ENCODE measurements around the gene TBX18.

The TBX18 gene

GRCh38 chr6:84791233-84791632, 26.8 kb upstream of the TBX18 start:
- H3K9me3 ChIP-seq (ENCODE audit: control insufficient read depth in 2 of 2, low read length in 2 of 2): no peaks in the 10 kb centered on the region
- no peak overlapping the region for H3K27ac ChIP-seq (ENCODE audit: low read depth in 2 of 2, low read length in 2 of 2)
- no peak overlapping the region for H3K4me3 ChIP-seq (ENCODE audit: low read length in 2 of 2)
- H3K9ac ChIP-seq (ENCODE audit: low read depth in 1 of 2, low read length in 2 of 2): no peak overlapping the region
- H3K4me1 ChIP-seq (ENCODE audit: control insufficient read depth in 2 of 2, insufficient read depth in 2 of 2, low read length in 2 of 2): no peaks in the 10 kb centered on the region
- H3K36me3 ChIP-seq (ENCODE audit: control insufficient read depth in 2 of 2, insufficient read depth in 2 of 2, low read length in 2 of 2): no peaks in the 10 kb centered on the region
- no peaks in the 10 kb centered on the region for H3K27me3 ChIP-seq (ENCODE audit: control insufficient read depth in 2 of 2, insufficient read depth in 2 of 2, low read length in 2 of 2)

GRCh38 chr6:84789170-84789569, 24.8 kb upstream of the TBX18 start:
- H3K27me3 ChIP-seq (ENCODE audit: control insufficient read depth in 2 of 2, insufficient read depth in 2 of 2, low read length in 2 of 2): no peaks in the 10 kb centered on the region
- H3K9ac ChIP-seq (ENCODE audit: low read depth in 1 of 2, low read length in 2 of 2): no peak overlapping the region
- H3K27ac ChIP-seq (ENCODE audit: low read depth in 2 of 2, low read length in 2 of 2): no peak overlapping the region

GRCh38 chr6:84788689-84789088, 24.3 kb upstream of the TBX18 start:
- no peaks in the 10 kb centered on the region for H3K4me1 ChIP-seq (ENCODE audit: control insufficient read depth in 2 of 2, insufficient read depth in 2 of 2, low read length in 2 of 2)
- H3K4me3 ChIP-seq (ENCODE audit: low read length in 2 of 2): no peak overlapping the region
- no peak overlapping the region for H3K27ac ChIP-seq (ENCODE audit: low read depth in 2 of 2, low read length in 2 of 2)
- H3K27me3 ChIP-seq (ENCODE audit: control insufficient read depth in 2 of 2, insufficient read depth in 2 of 2, low read length in 2 of 2): no peaks in the 10 kb centered on the region
- H3K9me3 ChIP-seq (ENCODE audit: control insufficient read depth in 2 of 2, low read length in 2 of 2): no peaks in the 10 kb centered on the region
- H3K9ac ChIP-seq (ENCODE audit: low read depth in 1 of 2, low read length in 2 of 2): no peak overlapping the region
- H3K36me3 ChIP-seq (ENCODE audit: control insufficient read depth in 2 of 2, insufficient read depth in 2 of 2, low read length in 2 of 2): no peaks in the 10 kb centered on the region

More at GRCh38 chr6:84789170-84789569, 24.8 kb upstream of the TBX18 start:
- Histone ChIP-seq H3K4me3 (ENCODE audit: low read length in 2 of 2) (no peak overlapping the region), H3K36me3 (ENCODE audit: control insufficient read depth in 2 of 2, insufficient read depth in 2 of 2, low read length in 2 of 2) (no peaks in the 10 kb centered on the region), H3K4me1 (ENCODE audit: control insufficient read depth in 2 of 2, insufficient read depth in 2 of 2, low read length in 2 of 2) (no peaks in the 10 kb centered on the region), H3K9me3 (ENCODE audit: control insufficient read depth in 2 of 2, low read length in 2 of 2) (no peaks in the 10 kb centered on the region)

GRCh38 chr6:84785671-84786070, 21.3 kb upstream of the TBX18 start:
- H3K9me3 ChIP-seq (ENCODE audit: control insufficient read depth in 2 of 2, low read length in 2 of 2): no peaks in the 10 kb centered on the region
- no peak overlapping the region for H3K9ac ChIP-seq (ENCODE audit: low read depth in 1 of 2, low read length in 2 of 2)
- H3K27me3 ChIP-seq (ENCODE audit: control insufficient read depth in 2 of 2, insufficient read depth in 2 of 2, low read length in 2 of 2): no peaks in the 10 kb centered on the region
- H3K27ac ChIP-seq (ENCODE audit: low read depth in 2 of 2, low read length in 2 of 2): no peak overlapping the region
- no peak overlapping the region for H3K4me3 ChIP-seq (ENCODE audit: low read length in 2 of 2)
- no peaks in the 10 kb centered on the region for H3K4me1 ChIP-seq (ENCODE audit: control insufficient read depth in 2 of 2, insufficient read depth in 2 of 2, low read length in 2 of 2)
- H3K36me3 ChIP-seq (ENCODE audit: control insufficient read depth in 2 of 2, insufficient read depth in 2 of 2, low read length in 2 of 2): no peaks in the 10 kb centered on the region

GRCh38 chr6:84779917-84780316, 15.5 kb upstream of the TBX18 start:
- Histone ChIP-seq H3K36me3 (ENCODE audit: control insufficient read depth in 2 of 2, insufficient read depth in 2 of 2, low read length in 2 of 2) (no peaks in the 10 kb centered on the region), H3K27ac (ENCODE audit: low read depth in 2 of 2, low read length in 2 of 2) (no peak overlapping the region), H3K4me1 (ENCODE audit: control insufficient read depth in 2 of 2, insufficient read depth in 2 of 2, low read length in 2 of 2) (no peaks in the 10 kb centered on the region), H3K9ac (ENCODE audit: low read depth in 1 of 2, low read length in 2 of 2) (no peak overlapping the region), H3K4me3 (ENCODE audit: low read length in 2 of 2) (no peak overlapping the region), H3K9me3 (ENCODE audit: control insufficient read depth in 2 of 2, low read length in 2 of 2) (no peaks in the 10 kb centered on the region), H3K27me3 (ENCODE audit: control insufficient read depth in 2 of 2, insufficient read depth in 2 of 2, low read length in 2 of 2) (peaks cover 3 to 4% of the 10 kb centered on the region in 2 donors)

- no peak overlapping the region for H3K9ac ChIP-seq (ENCODE audit: low read depth in 1 of 2, low read length in 2 of 2)
- peaks cover 3 to 10% of the 10 kb centered on the region in 2 donors for H3K27me3 ChIP-seq (ENCODE audit: control insufficient read depth in 2 of 2, insufficient read depth in 2 of 2, low read length in 2 of 2)
- H3K9me3 ChIP-seq (ENCODE audit: control insufficient read depth in 2 of 2, low read length in 2 of 2): no peaks in the 10 kb centered on the region
- H3K4me1 ChIP-seq (ENCODE audit: control insufficient read depth in 2 of 2, insufficient read depth in 2 of 2, low read length in 2 of 2): no peaks in the 10 kb centered on the region
- H3K4me3 ChIP-seq (ENCODE audit: low read length in 2 of 2): no peak overlapping the region
- no peak overlapping the region for H3K27ac ChIP-seq (ENCODE audit: low read depth in 2 of 2, low read length in 2 of 2)
- no peaks in the 10 kb centered on the region for H3K36me3 ChIP-seq (ENCODE audit: control insufficient read depth in 2 of 2, insufficient read depth in 2 of 2, low read length in 2 of 2)
These were observed 15.0 kb upstream of the TBX18 start for GRCh38 chr6:84779380-84779779.

GRCh38 chr6:84777888-84778287, 13.5 kb upstream of the TBX18 start:
- no peaks in the 10 kb centered on the region for H3K4me1 ChIP-seq (ENCODE audit: control insufficient read depth in 2 of 2, insufficient read depth in 2 of 2, low read length in 2 of 2)
- no peaks in the 10 kb centered on the region for H3K36me3 ChIP-seq (ENCODE audit: control insufficient read depth in 2 of 2, insufficient read depth in 2 of 2, low read length in 2 of 2)
- H3K27me3 ChIP-seq (ENCODE audit: control insufficient read depth in 2 of 2, insufficient read depth in 2 of 2, low read length in 2 of 2): peaks cover 9 to 23% of the 10 kb centered on the region in 2 donors
- H3K9ac ChIP-seq (ENCODE audit: low read depth in 1 of 2, low read length in 2 of 2): no peak overlapping the region
- no peak overlapping the region for H3K27ac ChIP-seq (ENCODE audit: low read depth in 2 of 2, low read length in 2 of 2)
- no peak overlapping the region for H3K4me3 ChIP-seq (ENCODE audit: low read length in 2 of 2)
- no peaks in the 10 kb centered on the region for H3K9me3 ChIP-seq (ENCODE audit: control insufficient read depth in 2 of 2, low read length in 2 of 2)

GRCh38 chr6:84776392-84776791, 12.0 kb upstream of the TBX18 start:
- Histone ChIP-seq H3K9me3 (ENCODE audit: control insufficient read depth in 2 of 2, low read length in 2 of 2) (no peaks in the 10 kb centered on the region), H3K27ac (ENCODE audit: low read depth in 2 of 2, low read length in 2 of 2) (no peak overlapping the region), H3K27me3 (ENCODE audit: control insufficient read depth in 2 of 2, insufficient read depth in 2 of 2, low read length in 2 of 2) (peaks cover 19 to 34% of the 10 kb centered on the region in 2 donors), H3K36me3 (ENCODE audit: control insufficient read depth in 2 of 2, insufficient read depth in 2 of 2, low read length in 2 of 2) (no peaks in the 10 kb centered on the region), H3K4me1 (ENCODE audit: control insufficient read depth in 2 of 2, insufficient read depth in 2 of 2, low read length in 2 of 2) (no peaks in the 10 kb centered on the region), H3K4me3 (ENCODE audit: low read length in 2 of 2) (no peak overlapping the region), H3K9ac (ENCODE audit: low read depth in 1 of 2, low read length in 2 of 2) (no peak overlapping the region)

- H3K27ac ChIP-seq (ENCODE audit: low read depth in 2 of 2, low read length in 2 of 2): no peak overlapping the region
- no peaks in the 10 kb centered on the region for H3K4me1 ChIP-seq (ENCODE audit: control insufficient read depth in 2 of 2, insufficient read depth in 2 of 2, low read length in 2 of 2)
- H3K27me3 ChIP-seq (ENCODE audit: control insufficient read depth in 2 of 2, insufficient read depth in 2 of 2, low read length in 2 of 2): peaks cover 21 to 40% of the 10 kb centered on the region in 2 donors
- no peaks in the 10 kb centered on the region for H3K36me3 ChIP-seq (ENCODE audit: control insufficient read depth in 2 of 2, insufficient read depth in 2 of 2, low read length in 2 of 2)
- H3K9ac ChIP-seq (ENCODE audit: low read depth in 1 of 2, low read length in 2 of 2): no peak overlapping the region
- no peak overlapping the region for H3K4me3 ChIP-seq (ENCODE audit: low read length in 2 of 2)
- H3K9me3 ChIP-seq (ENCODE audit: control insufficient read depth in 2 of 2, low read length in 2 of 2): no peaks in the 10 kb centered on the region
These were observed 11.4 kb upstream of the TBX18 start for GRCh38 chr6:84775751-84776150.

GRCh38 chr6:84774985-84775284, 10.5 kb upstream of the TBX18 start:
- Histone ChIP-seq H3K9me3 (ENCODE audit: control insufficient read depth in 2 of 2, low read length in 2 of 2) (no peaks in the 10 kb centered on the region), H3K27ac (ENCODE audit: low read depth in 2 of 2, low read length in 2 of 2) (no peak overlapping the region), H3K9ac (ENCODE audit: low read depth in 1 of 2, low read length in 2 of 2) (no peak overlapping the region), H3K27me3 (ENCODE audit: control insufficient read depth in 2 of 2, insufficient read depth in 2 of 2, low read length in 2 of 2) (peaks cover 23 to 43% of the 10 kb centered on the region in 2 donors), H3K4me1 (ENCODE audit: control insufficient read depth in 2 of 2, insufficient read depth in 2 of 2, low read length in 2 of 2) (no peaks in the 10 kb centered on the region), H3K4me3 (ENCODE audit: low read length in 2 of 2) (no peak overlapping the region), H3K36me3 (ENCODE audit: control insufficient read depth in 2 of 2, insufficient read depth in 2 of 2, low read length in 2 of 2) (no peaks in the 10 kb centered on the region)

All from mucosa of rectum (tissue), 2 donors.